ENCODE measurements around the gene NDUFV2. TPM values are rescaled to one million over a fixed set of nuclear protein-coding genes. Genes with fewer than 3 reads are reported as not detected.

The NDUFV2 gene
- total RNA-seq, 5 donors from 2014 or later (not counting 1 experiment from before 2014, with no cell fraction given) = 148 to 201 (median 156) TPM

GRCh38 chr18:9139400-9140039 is 37.0 kb downstream of the NDUFV2 start:
- Mint-ChIP-seq H3K4me3 (peak overlapping the region; percentile 76 to 95 (median 90)), H3K9me3 (no peaks in the 10 kb centered on the region), H3K36me3 (peaks cover 11% of the 10 kb centered on the region), H3K27ac (peak overlapping the region; percentile 72 to 90), H3K27me3 (no peaks in the 10 kb centered on the region), H3K4me1 (peaks cover 73 to 81% (median 75%) of the 10 kb centered on the region in 3 donors)
- Histone ChIP-seq H3K27ac (ENCODE audit: low read length) (peak overlapping the region; percentile 84), H3K9me3 (no peaks in the 10 kb centered on the region), H3K4me1 (ENCODE audit: control insufficient read depth in 1 of 2, extremely low read depth in 1 of 2, insufficient read depth in 2 of 2, low read length in 2 of 2) (peaks cover 29 to 36% of the 10 kb centered on the region in 2 experiments), H3K4me3 (ENCODE audit: control insufficient read depth in 1 of 2, extremely low read depth in 1 of 2, low read length in 1 of 2) (peak overlapping the region in 1 of 2 donors; percentile 26), H3K36me3 (ENCODE audit: control insufficient read depth in 2 of 2, extremely low read depth in 1 of 2, insufficient read depth in 1 of 2, low read length in 1 of 2) (peaks cover 0 to 7% of the 10 kb centered on the region in 2 donors), H3K27me3 (replicated peaks in 1 of 2; ENCODE audit: control insufficient read depth in 2 of 2, extremely low read depth in 1 of 2, insufficient read depth in 2 of 2, low read length in 1 of 2) (no peaks in the 10 kb centered on the region)
- whole genome bisulfite sequencing (ENCODE audit: insufficient coverage) = 70% methylated on average over 2 of the region's 7 CpGs
- POLR2A ChIA-PET = interaction anchor here (0.5 to 2.2 kb wide), 4 partner anchors 16 to 56 kb away, joined by 3 to 6 read pairs (median 4); no protein-coding TSS in a partner anchor
- CTCF ChIA-PET = interaction anchor here (0.5 to 5.9 kb wide), 9 partner anchors 13 to 657 kb away, joined by 3 to 31 read pairs (median 4); no protein-coding TSS in a partner anchor
- DNase-seq (no peak), ATAC-seq (replicated peaks in 1 of 4) (no peak)

- CTCF ChIA-PET = interaction anchor here (1.5 to 5.9 kb wide), 6 partner anchors 14 to 66 kb away, joined by 3 to 31 read pairs (median 6); no protein-coding TSS in a partner anchor
- no peaks in the 10 kb centered on the region for H3K27me3 ChIP-seq (replicated peaks in 1 of 2; ENCODE audit: control insufficient read depth in 2 of 2, extremely low read depth in 1 of 2, insufficient read depth in 2 of 2, low read length in 1 of 2)
- POLR2A ChIA-PET = interaction anchor here (1.4 to 2.2 kb wide), 3 partner anchors 13 to 57 kb away, joined by 3 to 6 read pairs (median 4); no protein-coding TSS in a partner anchor
- Mint-ChIP-seq H3K4me1 (peaks cover 74 to 79% (median 74%) of the 10 kb centered on the region in 3 donors), H3K27me3 (no peaks in the 10 kb centered on the region), H3K4me3 (peak overlapping the region; percentile 76 to 95 (median 90)), H3K36me3 (peaks cover 8% of the 10 kb centered on the region), H3K9me3 (no peaks in the 10 kb centered on the region), H3K27ac (peak overlapping the region; percentile 72 to 90)
- peak overlapping the region; percentile 84 for H3K27ac ChIP-seq (ENCODE audit: low read length)
- H3K36me3 ChIP-seq (ENCODE audit: control insufficient read depth in 2 of 2, extremely low read depth in 1 of 2, insufficient read depth in 1 of 2, low read length in 1 of 2) = no peaks in the 10 kb centered on the region
- H3K4me1 ChIP-seq (ENCODE audit: control insufficient read depth in 1 of 2, extremely low read depth in 1 of 2, insufficient read depth in 2 of 2, low read length in 2 of 2) = peaks cover 24 to 35% of the 10 kb centered on the region in 2 experiments
- peak overlapping the region in 1 of 2 donors; percentile 26 for H3K4me3 ChIP-seq (ENCODE audit: control insufficient read depth in 1 of 2, extremely low read depth in 1 of 2, low read length in 1 of 2)
- ATAC-seq (replicated peaks in 1 of 4) = no peak
- no peaks in the 10 kb centered on the region for H3K9me3 ChIP-seq
- DNase-seq = no peak
- WGBS (ENCODE audit: insufficient coverage) = no CpG with 5 or more reads among the region's 2 CpGs
These were observed 37.9 kb downstream of the NDUFV2 start for GRCh38 chr18:9140381-9140780.

- ATAC-seq (replicated peaks in 1 of 4) = no peak
- Histone ChIP-seq H3K4me1 (ENCODE audit: control insufficient read depth in 1 of 2, extremely low read depth in 1 of 2, insufficient read depth in 2 of 2, low read length in 2 of 2) (peaks cover 18 to 36% of the 10 kb centered on the region in 2 experiments), H3K9me3 (no peaks in the 10 kb centered on the region), H3K36me3 (ENCODE audit: control insufficient read depth in 2 of 2, extremely low read depth in 1 of 2, insufficient read depth in 1 of 2, low read length in 1 of 2) (no peaks in the 10 kb centered on the region), H3K27ac (ENCODE audit: low read length) (peak overlapping the region; percentile 84), H3K27me3 (replicated peaks in 1 of 2; ENCODE audit: control insufficient read depth in 2 of 2, extremely low read depth in 1 of 2, insufficient read depth in 2 of 2, low read length in 1 of 2) (no peaks in the 10 kb centered on the region), H3K4me3 (ENCODE audit: control insufficient read depth in 1 of 2, extremely low read depth in 1 of 2, low read length in 1 of 2) (peak overlapping the region in 1 of 2 donors; percentile 26)
- peak overlapping the region; percentile 76 to 95 (median 90) for H3K4me3 Mint-ChIP-seq
- H3K9me3 Mint-ChIP-seq = no peaks in the 10 kb centered on the region
- ChIA-PET POLR2A (interaction anchor here (0.6 to 2.2 kb wide), 6 partner anchors 12 to 58 kb away, joined by 3 to 12 read pairs (median 4); no protein-coding TSS in a partner anchor), CTCF (interaction anchor here (1.5 to 3.2 kb wide), 6 partner anchors 14 to 67 kb away, joined by 3 to 13 read pairs (median 6); no protein-coding TSS in a partner anchor)
- H3K27ac Mint-ChIP-seq = peak overlapping the region; percentile 72 to 90
- WGBS (ENCODE audit: insufficient coverage) = no CpG with 5 or more reads among the region's 2 CpGs
- H3K27me3 Mint-ChIP-seq = no peaks in the 10 kb centered on the region
- H3K4me1 Mint-ChIP-seq = peaks cover 75 to 81% (median 75%) of the 10 kb centered on the region in 3 donors
- peaks cover 8% of the 10 kb centered on the region for H3K36me3 Mint-ChIP-seq
- DNase-seq = no peak
These were observed 38.5 kb downstream of the NDUFV2 start for GRCh38 chr18:9140984-9141383.

DNA sequence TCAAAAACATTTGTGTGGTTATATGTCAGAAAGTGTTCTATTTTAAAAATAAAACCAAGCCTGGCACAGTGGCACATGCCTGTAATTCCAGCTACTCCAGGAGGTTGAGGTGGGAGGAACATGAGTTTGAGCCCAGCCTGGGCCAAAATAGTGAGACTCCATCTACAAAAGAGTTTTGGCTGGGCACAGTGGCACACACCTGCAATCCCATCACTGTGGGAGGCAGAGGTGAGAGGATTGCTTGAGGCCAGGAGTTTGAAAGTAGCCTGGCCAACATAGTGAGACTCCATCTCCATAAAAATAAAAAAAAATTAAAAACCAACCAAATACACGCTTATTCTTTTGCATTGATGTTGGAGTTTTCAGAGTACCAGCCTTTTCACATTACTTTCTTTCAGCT is 43.7 kb downstream of the NDUFV2 start:
- Mint-ChIP-seq H3K27ac (peak overlapping the region; percentile 73 to 74), H3K9me3 (no peaks in the 10 kb centered on the region), H3K36me3 (no peaks in the 10 kb centered on the region), H3K4me3 (peak overlapping the region in 1 of 3 donors; percentile 8), H3K27me3 (no peaks in the 10 kb centered on the region), H3K4me1 (peaks cover 84 to 85% (median 84%) of the 10 kb centered on the region in 3 donors)
- Histone ChIP-seq H3K27ac (ENCODE audit: low read length) (peak overlapping the region; percentile 35), H3K4me1 (ENCODE audit: control insufficient read depth in 1 of 2, extremely low read depth in 1 of 2, insufficient read depth in 2 of 2, low read length in 2 of 2) (peaks cover 24 to 36% of the 10 kb centered on the region in 2 experiments), H3K27me3 (replicated peaks in 1 of 2; ENCODE audit: control insufficient read depth in 2 of 2, extremely low read depth in 1 of 2, insufficient read depth in 2 of 2, low read length in 1 of 2) (no peaks in the 10 kb centered on the region), H3K4me3 (ENCODE audit: control insufficient read depth in 1 of 2, extremely low read depth in 1 of 2, low read length in 1 of 2) (no peak overlapping the region), H3K9me3 (no peaks in the 10 kb centered on the region), H3K36me3 (ENCODE audit: control insufficient read depth in 2 of 2, extremely low read depth in 1 of 2, insufficient read depth in 1 of 2, low read length in 1 of 2) (no peaks in the 10 kb centered on the region)
- DNase-seq (no peak), ATAC-seq (replicated peaks in 1 of 4) (no peak)
- ChIA-PET CTCF (interaction anchor here (0.9 to 2.4 kb wide), 3 partner anchors 35 to 74 kb away, joined by 5 to 9 read pairs (median 9); no protein-coding TSS in a partner anchor), POLR2A (interaction anchor here in 1 of 2 donors (0.9 kb wide), 1 partner anchor 35 kb away, joined by 3 read pairs; no protein-coding TSS in a partner anchor)
- no CpG with 5 or more reads among the region's 1 CpG for WGBS (ENCODE audit: insufficient coverage)

GRCh38 chr18:9147440-9148202 is 45.1 kb downstream of the NDUFV2 start:
- no peaks in the 10 kb centered on the region for H3K27me3 Mint-ChIP-seq
- H3K27ac Mint-ChIP-seq = peak overlapping the region; percentile 85 to 90
- WGBS (ENCODE audit: insufficient coverage) = no CpG with 5 or more reads among the region's 1 CpG
- H3K4me1 Mint-ChIP-seq = peaks cover 80 to 85% (median 82%) of the 10 kb centered on the region in 3 donors
- H3K9me3 ChIP-seq = no peaks in the 10 kb centered on the region
- peak overlapping the region; percentile 4 to 52 (median 43) for H3K4me3 Mint-ChIP-seq
- ATAC-seq (replicated peaks in 1 of 4) (peak; percentile 66 to 76 (median 72)), DNase-seq (peak in 18 of 35 experiments; percentile 10 to 77 (median 20))
- no peaks in the 10 kb centered on the region for H3K9me3 Mint-ChIP-seq
- ChIA-PET CTCF (interaction anchor here (0.6 to 2.4 kb wide), 11 partner anchors 10 to 75 kb away, joined by 3 to 10 read pairs (median 5); no protein-coding TSS in a partner anchor), POLR2A (interaction anchor here in 1 of 2 donors (0.5 to 1.0 kb wide), 3 partner anchors 10 to 74 kb away, joined by 3 read pairs; no protein-coding TSS in a partner anchor)
- no peaks in the 10 kb centered on the region for H3K27me3 ChIP-seq (replicated peaks in 1 of 2; ENCODE audit: control insufficient read depth in 2 of 2, extremely low read depth in 1 of 2, insufficient read depth in 2 of 2, low read length in 1 of 2)
- peaks cover 24 to 34% of the 10 kb centered on the region in 2 experiments for H3K4me1 ChIP-seq (ENCODE audit: control insufficient read depth in 1 of 2, extremely low read depth in 1 of 2, insufficient read depth in 2 of 2, low read length in 2 of 2)
- H3K4me3 ChIP-seq (ENCODE audit: control insufficient read depth in 1 of 2, extremely low read depth in 1 of 2, low read length in 1 of 2) = no peak overlapping the region
- H3K27ac ChIP-seq (ENCODE audit: low read length) = peak overlapping the region; percentile 30
- no peaks in the 10 kb centered on the region for H3K36me3 Mint-ChIP-seq
- no peaks in the 10 kb centered on the region for H3K36me3 ChIP-seq (ENCODE audit: control insufficient read depth in 2 of 2, extremely low read depth in 1 of 2, insufficient read depth in 1 of 2, low read length in 1 of 2)

Measured in T-cell (primary cell).